Fibroblast of skin of left biceps (primary cell): Measurements from ENCODE around the gene COL9A3.

Experiments used
- DNase-seq, 2 experiments: peaks; one replicate each; pipeline ENCODE4 v3.0.0-alpha.2; 2013; ENCODE audit warnings: low read depth in 2 of 2

Gene COL9A3

DNA sequence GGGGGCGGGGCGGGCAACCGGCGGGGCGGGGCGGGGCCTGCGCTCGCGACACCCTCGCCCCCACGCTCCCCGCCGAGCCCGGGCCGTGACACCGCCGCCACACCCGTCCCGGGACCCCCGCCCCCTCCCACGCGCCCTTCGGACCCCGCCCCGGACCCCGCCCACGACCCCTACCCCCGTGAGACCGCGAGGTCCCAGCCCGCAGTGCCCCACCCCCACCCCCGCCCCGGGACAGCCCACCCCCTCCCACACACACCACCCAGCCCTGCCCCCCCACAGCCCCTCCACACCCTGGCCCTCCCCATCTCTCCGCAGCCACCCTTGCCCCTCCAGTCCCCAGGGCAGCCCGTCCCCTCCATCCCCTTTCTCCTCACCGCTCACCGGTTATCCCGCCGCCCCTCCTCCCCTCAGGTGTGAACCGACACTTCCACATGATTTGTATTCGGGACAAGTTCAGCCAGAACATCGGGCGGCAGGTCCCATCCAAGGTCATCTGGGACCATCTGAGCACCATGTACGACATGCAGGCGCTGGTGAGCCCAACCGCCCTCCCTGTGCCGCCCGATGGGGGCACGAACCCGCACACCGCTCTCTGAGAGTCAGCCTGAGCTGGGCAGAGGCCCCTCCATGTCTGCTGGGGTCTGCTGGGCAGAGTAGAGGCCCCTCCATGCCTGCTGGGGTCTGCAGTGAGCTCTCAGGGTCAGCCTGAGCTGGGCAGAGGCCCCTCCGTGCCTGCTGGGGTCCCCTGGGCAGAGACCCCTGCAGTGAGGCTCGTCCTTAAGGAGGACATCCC, 20.0 kb upstream of the COL9A3 start:
- no peak for DNase-seq

DNA sequence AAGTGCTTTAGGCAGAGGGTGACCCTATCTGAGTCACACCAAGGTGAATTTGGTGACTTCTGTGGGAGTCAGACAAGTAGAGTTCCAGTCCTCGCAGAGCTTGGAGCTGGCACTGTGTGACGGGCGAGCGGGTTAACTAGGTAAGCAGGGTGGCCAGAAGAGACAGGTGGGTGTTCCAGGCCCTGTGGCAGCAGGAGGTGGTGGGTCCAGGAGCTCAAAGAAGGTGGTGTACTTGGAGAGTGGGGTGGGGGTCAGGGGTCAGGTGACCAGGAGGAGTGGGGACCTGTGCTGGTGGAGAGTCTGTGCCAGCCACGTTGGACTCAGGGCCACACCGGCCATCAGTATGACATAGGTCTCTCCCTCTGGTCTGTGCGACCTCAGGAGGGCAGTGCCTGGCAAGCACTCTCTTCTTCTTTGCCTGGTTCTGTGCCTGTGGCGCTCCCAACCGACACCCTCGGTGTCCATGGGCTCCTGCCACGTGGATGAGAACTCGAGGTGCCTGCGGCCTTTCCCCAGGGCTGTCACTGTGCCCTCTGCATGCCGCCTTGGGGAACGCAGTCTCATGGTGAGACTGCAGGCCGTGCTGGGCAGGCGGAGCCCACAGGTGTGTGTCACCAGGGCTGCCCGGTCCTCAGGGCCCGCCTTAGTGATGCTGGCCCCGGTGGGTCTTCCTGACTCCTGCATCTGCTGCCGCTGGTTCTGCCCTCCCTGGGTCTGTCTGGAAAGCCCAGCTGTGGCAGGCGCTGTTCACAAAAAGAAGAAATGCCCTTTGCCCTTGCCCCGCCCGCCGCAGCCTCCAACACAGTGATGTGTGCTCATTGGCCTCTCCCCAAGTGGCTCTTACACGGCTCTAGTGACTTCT, 18.9 kb upstream of the COL9A3 start:
- no peak for DNase-seq

DNA sequence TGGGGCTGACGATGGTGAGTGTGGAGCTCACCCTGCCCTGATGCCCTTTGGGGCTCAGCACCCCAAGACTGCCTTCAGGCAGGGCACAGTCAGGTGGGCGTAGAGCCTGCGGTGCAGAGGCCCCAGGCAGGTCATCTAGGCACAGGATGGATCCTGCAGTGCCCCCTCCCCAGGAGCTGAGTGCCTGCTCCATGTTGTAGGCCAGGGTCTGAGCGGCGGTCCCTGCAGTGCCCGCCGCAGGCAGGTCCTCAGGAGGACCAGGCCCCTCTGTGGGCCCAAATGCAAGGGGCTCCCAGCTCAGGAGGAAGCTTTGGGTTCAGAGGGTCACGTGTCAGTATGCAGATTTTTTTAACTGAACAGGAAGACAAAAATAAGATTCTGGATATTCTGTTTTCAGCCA, 17.8 kb upstream of the COL9A3 start:
- no peak for DNase-seq

DNA sequence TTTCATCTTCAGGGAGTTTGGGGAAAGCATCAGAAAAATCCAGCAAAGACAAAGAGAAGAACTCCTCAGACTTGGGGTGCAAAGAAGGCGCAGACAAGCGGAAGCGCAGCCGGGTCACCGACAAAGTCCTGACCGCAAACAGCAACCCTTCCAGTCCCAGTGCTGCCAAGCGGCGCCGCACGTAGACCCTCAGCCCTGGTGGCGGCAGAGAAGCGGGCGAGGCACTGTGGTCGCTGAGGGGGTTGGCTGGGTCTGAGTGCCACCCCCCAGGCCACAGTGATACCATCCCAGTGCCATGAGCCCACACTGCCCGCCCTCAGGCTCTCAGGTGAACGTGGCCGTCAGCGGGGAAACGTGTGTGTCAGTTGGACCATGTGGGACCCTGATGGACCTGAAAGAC, 17.4 kb upstream of the COL9A3 start:
- DNase-seq, result no peak

DNA sequence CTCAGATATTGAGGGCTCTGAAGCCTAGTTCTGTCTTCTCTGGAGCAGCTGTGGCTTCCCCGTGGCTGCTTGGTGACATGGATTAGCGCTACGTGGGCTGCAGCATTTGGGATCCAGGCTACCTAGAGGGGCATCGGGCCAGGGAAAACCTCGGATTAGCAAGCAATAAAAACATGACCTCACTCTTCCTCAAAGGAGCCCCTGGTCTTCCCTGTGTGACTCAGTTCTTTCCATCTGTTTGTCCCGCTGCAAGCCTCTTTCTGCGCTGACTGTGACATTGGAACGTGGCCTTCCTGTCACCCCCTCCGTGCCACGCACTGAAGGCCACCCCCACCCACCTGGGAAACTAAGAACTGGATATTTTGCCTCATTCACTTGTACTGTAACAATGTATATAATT, 17.0 kb upstream of the COL9A3 start:
- DNase-seq, result no peak

DNA sequence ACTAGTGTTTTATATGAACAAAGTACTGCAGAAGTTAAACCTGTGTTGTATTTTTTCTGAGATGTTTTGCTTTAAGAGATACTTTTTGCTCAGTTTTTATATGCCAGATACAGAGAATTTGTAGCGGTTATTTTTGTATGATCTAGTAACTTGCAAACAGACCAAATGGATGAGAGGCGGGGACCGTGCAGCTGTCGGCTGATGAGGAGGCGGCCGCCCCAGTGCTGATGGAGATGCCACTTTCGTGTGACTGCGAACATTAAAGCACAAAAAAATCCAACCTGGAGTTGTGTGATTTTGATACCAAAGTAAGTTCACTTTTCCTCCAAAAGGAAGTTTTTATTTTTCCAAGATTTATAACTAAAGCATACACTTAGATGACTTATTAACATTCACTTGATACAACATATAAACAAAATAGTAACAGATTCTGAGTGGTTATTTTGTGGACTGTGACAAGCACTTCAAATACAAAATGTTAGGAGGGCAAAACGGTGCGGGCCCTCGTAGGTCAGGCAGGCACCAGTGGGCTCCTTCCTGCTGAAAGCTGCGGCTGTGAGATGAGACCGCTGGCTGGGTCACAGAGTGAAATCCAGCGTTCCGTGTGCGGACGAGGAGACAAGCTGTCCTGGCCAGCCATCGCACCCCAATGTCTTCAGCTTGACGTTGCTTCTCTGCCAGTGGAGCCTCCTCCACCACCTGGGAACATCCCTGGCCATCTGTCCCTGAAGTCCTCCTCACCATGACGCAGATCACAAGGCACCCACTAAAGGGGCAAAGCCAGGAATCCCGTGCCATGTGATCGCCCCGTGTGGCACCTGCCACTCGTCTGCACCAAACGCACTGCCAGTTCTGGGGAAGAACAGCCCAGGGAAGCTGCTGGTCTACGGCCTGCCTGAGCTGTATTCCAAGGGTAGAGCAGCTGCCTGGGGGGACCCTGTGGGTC, 16.3 kb upstream of the COL9A3 start:
- DNase-seq, result no peak

DNA sequence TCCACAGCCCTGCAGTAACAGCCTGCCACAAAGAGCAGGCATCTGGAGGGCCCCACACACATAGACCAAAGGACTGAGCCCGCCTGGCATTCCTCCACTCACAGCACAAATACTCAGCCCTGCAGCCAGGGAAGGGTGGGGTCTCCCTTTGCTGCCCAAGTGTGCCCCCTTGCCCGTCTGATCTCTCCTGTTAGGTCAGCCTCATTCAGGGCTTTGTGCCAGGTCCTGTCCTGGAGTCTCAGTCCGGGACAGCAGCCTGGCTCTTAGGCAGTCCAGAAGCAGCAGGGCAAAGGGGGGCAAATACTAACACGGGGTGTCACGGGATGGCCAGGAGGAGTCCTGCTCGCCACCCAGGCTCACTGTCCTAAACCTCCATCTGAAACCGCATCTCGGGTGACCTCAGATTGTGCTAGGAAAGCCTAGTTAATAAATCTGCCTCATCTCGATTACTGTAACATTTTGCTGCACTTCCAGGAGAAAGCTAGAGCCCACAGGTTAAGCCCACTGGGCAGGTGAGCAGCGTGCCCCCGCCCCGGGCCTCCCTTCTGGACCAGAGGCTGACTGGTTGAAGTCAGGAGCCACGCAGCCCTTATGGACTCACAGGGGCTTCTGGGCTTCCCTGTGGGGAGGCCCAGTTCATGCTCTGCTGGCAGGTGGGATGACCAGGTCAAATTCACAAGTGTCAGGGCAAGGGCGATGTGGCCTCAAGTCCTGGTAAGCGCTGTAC, 15.4 kb upstream of the COL9A3 start:
- no peak for DNase-seq

DNA sequence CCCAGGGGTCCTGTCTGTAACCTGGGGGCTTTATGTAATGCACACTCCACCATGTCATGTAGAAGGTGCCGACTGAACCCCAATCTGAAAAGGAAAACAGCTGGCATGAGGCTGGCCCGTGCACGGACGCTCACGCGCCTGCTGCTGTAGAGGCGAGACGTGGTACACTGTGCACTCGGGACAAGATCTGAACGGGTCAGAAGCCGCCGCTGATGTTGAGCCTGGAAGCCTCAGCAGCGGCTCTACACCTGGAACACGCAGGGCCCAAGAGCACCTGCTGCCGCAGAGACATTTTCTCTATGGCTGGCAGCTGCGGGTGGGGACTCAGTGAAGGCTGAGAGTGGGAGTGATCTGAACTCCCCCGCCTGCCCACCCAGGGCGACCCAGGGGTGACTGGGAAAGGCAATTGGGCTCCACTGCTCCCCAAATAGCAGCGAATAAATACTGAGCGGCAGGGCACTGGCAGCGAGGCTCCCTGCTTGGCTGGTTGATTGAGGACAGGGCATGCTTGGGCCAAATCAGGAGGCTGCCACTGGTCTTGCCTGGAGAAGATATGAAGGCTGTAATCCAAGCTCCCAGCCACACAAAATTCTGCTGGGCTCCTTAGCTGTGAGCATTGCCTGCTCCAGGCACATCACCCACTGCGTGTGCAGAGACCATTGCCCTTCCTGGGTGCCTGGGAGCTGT, 14.7 kb upstream of the COL9A3 start:
- no peak for DNase-seq

DNA sequence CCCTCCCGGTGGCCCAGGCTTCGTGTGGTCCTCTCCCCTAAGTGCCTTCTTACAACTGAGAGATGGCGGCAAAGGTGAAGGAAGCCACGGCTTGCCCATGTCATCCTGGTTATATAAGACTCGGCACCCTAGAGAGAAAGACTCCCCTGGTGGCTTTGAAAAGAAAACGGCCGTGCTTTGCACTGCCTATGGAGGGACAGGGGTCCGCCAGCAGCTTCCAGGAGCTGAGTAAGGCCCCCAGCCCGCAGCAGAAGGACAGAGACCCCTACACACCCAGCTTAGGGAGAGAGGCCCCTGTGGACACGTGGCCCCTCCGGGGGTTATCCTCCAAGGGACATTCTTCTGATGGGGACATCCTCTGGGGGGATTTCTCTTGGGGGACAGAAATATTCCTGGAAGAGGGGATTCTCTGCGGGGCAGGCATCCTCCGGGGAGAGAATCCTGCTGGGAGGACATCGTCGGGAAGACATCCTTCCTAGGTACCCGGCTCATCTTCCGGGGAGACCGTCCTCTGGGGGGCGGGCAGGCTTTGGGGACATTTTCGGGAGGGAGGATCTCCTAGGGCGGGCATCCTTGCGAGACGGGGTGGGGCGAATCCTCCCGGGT, 12.7 kb upstream of the COL9A3 start:
- no peak for DNase-seq

DNA sequence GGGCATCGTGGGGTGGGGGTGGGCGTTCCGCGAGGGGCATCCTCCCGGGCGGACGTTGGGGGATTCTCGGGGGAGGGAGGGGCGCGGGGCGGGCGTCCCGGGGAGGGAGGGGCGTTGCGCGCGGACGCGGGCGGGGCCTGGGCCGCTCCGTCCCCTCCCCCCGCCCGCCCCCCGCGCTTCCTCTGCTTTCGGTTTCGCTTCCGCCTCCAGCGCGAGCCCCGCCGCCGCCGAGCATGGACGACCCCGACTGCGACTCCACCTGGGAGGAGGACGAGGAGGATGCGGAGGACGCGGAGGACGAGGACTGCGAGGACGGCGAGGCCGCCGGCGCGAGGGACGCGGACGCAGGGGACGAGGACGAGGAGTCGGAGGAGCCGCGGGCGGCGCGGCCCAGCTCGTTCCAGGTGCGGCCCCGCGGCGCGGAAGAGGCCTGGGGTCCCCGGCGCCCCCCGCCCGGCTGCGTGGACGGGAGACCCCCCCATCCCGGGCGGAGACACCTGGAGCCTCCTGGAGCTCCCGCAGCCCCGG, 12.2 kb upstream of the COL9A3 start, which contains the start of gene OGFR:
Gene OGFR (plus strand): TSS at position 209 of the 528 bp plus-strand sequence. CDS start 25 bp downstream, at position 234.
- DNase-seq, result no peak

DNA sequence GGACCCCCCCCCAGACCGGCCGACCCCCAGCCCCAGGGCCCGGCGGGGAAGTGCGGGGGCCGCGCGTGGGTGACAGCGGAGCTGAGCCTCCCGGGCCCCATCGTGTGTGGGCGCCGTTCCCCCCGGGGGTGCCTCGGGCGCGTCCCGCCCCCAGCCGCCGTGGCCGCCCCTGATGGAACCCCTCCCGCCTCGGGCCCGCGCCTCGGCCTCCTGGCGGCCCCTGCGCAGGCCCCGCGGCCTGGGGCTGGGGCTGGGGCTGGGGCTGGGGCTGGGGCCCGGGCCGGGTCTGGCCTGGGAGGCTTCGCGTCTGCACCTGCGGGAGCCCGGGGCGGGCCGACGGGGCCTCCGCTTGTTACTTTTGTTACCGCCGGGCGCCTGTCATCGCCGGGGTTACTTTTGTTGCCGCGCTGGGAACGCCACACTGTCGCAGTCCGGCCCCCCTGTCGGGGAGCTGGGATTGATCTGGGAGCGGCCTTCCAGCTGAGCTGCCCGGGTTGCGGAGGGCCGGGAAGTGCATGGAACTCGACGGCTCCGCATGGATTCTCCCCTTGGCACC, 11.6 kb upstream of the COL9A3 start:
- no peak for DNase-seq

DNA sequence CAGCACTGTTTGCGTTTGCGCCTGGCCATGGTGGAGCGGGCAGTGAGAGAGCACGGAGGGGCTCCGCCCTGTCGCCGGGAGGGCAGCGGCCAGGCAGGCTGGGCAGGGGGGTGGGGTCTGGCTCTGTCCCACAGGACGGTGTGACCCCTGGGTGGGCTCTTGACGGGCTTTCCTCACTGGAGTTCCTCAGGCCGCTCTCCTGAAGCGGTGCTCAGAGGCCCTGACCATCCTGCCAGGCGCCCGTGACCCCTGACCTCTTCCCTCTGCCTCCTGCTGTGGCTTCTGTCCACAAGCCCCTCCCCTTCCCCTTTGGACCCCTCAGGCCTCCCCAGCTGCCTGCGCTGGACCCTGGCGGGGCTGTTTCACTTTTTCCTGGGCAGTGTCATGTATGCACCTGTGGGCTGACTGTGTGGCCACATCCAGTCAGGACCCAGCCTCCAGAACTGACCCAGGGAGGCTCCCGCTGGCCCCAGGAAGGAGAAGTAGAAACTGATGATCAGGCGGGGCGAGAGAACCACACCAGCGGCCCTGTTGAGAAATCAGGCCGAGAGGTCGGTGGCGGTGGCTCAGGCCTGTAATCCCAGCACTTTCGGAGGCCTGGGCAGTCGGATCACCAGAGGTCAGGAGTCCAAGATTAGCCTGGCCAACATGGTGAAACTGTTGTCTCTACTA, 11.0 kb upstream of the COL9A3 start:
- no peak for DNase-seq

DNA sequence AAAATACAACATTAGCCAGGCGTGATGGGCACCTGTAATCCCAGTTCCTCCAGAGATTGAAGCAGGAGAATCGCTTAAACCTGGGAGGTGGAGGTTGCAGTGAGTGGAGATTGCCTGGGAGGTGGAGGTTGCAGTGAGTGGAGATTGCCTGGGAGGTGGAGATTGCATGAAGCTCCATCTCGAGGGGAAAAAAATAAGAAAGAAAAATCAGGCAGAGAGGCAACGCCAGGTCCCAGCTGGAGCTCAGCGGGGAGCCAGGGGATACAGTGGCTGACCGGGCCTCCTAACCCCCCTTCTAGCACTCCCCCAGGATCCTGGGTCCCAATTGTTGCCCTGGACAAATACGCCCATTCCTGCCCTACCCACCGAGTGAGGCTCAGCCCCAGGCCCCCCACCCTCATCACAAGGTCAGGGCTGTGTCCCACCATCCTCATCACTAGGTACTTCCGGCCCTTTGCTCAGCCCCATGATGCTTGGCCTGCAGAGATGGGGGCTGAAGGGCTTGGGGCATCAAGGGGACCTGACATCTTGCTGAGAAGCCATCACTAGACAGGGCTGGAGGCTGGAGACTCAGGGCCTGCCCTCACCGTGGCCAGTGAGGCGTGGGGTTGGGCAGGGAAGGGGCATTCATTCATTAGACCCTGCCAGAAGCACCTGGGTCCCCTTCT, 10.3 kb upstream of the COL9A3 start:
- no peak for DNase-seq

DNA sequence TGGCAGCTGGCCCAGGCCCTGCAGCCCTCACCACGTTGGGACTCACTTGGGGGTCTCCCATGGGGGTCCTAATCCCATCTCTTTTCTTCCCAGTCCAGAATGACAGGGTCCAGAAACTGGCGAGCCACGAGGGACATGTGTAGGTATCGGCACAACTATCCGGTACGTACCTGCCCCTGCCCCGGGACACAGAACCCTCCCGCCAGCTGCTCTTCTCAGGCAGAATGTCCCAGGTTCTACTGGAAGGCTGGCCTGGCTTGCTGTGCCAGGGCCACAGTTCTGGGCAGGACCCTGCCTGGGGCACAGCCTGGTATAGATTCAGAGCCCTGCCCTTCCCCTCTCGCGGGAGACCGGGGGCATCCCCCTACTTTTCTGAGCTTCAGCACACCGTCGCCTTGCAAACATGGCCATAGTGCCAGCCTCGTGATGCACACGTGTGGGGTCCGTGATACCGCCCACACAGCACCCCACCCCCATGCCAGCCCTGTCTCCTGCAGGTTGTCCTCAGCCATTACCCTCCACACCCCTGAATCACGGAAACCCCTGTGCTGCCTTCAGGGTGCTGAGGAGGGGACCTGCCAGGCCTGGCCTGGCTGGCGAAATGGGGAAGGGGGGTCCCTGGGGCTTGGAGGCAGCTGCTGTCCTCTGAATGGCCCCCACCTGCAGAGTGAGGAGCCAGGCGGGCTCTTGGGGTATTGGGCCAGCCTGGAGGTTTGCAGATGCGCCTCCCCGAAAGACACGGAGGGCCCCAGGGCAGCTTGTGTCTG, 9.2 kb upstream of the COL9A3 start:
- DNase-seq, result no peak

DNA sequence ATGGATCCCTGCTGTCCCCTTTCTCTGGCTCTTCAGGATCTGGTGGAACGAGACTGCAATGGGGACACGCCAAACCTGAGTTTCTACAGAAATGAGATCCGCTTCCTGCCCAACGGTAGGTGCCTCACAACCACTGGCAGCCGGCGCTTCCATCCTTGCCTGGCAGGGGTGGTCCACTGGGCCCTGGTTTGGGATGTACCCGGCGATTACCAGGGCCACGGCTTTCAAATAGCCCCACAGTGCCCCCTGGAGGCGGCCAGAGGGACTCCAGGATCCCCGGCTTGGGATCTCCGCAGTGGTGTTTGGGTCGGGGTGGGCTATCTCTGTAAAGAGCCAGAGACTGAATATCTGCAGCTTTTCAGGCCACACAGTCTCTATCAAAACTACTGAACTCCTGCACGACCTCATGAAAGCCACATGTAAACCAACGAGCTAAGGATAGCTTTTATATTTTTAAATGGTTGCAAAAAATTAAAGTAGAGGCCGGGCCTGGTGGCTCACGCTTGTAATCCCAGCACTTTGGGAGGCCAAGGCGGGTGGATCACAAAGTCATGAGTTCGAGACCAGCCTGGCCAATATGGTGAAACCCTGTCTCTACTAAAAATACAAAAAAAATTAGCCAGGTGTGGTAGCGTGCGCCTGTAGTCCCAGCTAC, 8.5 kb upstream of the COL9A3 start:
- DNase-seq, result no peak

DNA sequence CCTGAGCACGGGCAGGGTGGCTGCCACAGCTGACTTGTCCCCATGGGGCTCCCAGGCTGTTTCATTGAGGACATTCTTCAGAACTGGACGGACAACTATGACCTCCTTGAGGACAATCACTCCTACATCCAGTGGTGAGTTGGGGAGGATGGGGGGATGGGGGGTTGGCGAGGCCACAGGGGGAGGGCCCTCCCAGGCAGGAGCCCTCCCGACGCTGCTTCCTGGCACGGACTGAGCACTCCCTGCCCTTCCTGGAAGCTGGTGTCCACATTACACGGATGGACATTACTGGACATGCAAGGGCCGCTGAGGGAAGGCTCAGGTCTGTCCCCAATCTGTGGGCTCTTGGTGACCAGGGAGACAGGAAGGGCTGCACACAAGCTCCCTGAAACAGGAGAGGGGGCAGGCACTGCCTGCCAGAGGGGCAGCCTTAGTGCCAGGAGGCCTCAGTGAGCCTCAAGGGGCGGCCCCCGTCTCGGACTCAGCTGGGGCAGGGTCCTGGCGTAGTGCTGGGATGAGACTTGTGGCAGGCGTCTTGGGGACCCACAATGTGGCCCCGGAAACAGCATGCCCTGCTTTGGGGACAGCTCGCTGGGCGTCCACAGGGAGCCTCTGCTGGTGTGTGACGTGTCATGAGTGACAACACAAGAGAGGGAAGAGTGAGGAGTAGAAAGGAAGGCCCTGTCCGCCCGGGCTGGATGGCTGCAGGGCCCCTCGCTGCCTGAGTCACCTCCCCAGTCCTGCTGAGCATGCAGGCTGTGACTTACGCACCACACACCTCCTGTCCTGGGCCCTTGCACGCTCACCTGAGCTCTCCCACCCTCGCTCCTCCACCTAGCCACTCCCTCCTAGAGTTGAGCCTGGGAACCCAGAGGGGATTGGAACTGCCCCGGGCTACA, 7.1 kb upstream of the COL9A3 start:
- DNase-seq, result no peak
